Cardiac fibroblast (primary cell): ENCODE results near the gene PORCN.

ENCODE experiments used
- DNase-seq, 2 donors: peaks; one replicate each; pipeline versions ENCODE4 v3.0.0 to v3.0.0-alpha.2; 2010; ENCODE audit warnings: low read depth in 2 of 2
- H3K4me3 ChIP-seq, 2 donors: replicated peaks in 1 of 2; 1 replicate in 1 of 2; 2 replicates in 1 of 2; pipeline ENCODE4 v1.5.1; 2011; ENCODE audit warnings: low read depth in 2 of 2, low read length in 2 of 2, mild to moderate bottlenecking in 2 of 2, moderate library complexity in 1 of 2
- TF ChIP-seq, protein P1 (sequence below): IDR thresholded peaks from one replicate; pipeline ENCODE4 v1.5.1; 2011; ENCODE audit warnings: low read depth, mild to moderate bottlenecking, low read length, inconsistent platforms

The PORCN gene

DNA sequence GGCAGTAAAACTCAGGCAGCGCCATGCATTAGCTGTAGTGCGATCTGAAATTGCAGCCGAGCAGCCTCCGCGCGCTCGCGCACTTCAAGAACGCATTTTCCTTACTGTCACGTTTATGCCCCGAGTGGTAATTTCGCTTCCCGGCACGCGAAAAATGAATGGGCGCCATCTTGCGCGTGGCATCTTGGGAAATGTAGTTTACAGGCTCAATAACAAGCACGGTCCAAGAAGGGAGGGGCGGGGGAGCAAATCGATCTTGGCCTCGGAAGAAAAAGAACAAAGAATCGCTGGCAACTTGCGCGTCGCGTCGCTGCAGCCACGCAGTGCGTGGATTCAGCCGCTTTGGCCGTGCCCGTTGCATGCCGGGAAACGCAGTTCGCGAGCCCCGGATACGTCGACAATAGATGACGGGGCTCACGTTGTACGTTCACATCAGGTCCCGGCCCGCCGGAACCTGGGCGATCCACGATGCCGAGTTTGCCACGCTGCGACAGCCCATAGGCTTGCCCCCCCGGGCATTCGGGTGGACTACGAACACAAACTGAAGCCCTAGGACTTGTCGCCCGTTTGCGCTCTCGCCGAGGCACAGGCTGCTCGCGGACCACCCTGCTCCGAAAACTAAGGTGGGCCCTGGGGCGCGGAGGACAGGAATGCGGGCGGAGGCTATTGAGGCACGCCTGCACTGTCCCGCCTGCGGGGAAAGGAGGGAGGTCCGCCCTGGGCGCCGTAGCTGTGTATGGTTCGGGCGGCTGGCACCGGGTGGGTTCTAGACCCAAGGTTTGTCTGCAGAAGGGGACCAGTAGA lies 32.8 kb upstream of the PORCN start, which contains the start of gene FTSJ1:
Gene FTSJ1 (plus strand): TSS at position 426 of the 804 bp plus-strand sequence. CDS start 1,849 bp downstream, outside the sequence.
- peak; percentile 94 to 95 for DNase-seq
- TF ChIP-seq, protein P1, sequence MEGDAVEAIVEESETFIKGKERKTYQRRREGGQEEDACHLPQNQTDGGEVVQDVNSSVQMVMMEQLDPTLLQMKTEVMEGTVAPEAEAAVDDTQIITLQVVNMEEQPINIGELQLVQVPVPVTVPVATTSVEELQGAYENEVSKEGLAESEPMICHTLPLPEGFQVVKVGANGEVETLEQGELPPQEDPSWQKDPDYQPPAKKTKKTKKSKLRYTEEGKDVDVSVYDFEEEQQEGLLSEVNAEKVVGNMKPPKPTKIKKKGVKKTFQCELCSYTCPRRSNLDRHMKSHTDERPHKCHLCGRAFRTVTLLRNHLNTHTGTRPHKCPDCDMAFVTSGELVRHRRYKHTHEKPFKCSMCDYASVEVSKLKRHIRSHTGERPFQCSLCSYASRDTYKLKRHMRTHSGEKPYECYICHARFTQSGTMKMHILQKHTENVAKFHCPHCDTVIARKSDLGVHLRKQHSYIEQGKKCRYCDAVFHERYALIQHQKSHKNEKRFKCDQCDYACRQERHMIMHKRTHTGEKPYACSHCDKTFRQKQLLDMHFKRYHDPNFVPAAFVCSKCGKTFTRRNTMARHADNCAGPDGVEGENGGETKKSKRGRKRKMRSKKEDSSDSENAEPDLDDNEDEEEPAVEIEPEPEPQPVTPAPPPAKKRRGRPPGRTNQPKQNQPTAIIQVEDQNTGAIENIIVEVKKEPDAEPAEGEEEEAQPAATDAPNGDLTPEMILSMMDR, result no peak
- peak within 1 kb of the TSS; percentile 80 for H3K4me3 ChIP-seq

DNA sequence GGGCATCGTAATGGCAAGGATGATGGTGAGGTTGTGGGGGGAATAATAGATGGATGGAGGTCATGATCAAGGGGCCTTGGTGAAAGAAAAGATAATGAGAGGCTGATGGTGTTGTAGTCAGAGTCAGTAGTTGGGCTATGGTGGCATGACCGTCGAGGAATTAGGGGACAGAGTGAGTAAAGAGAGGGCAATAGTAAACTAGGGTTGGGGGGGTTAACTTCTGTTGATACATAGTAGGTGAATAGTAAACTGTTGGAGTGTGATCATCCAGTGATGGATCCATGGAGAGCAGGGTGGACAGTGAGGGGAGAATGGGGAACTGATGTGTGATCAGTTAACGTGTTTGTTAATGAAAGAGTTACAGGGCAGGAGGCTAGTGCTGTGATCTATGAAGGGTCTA lies 31.9 kb upstream of the PORCN start:
- DNase-seq, result no peak
- TF ChIP-seq, protein P1, result no peak
- peak overlapping the region; percentile 80 for H3K4me3 ChIP-seq

DNA sequence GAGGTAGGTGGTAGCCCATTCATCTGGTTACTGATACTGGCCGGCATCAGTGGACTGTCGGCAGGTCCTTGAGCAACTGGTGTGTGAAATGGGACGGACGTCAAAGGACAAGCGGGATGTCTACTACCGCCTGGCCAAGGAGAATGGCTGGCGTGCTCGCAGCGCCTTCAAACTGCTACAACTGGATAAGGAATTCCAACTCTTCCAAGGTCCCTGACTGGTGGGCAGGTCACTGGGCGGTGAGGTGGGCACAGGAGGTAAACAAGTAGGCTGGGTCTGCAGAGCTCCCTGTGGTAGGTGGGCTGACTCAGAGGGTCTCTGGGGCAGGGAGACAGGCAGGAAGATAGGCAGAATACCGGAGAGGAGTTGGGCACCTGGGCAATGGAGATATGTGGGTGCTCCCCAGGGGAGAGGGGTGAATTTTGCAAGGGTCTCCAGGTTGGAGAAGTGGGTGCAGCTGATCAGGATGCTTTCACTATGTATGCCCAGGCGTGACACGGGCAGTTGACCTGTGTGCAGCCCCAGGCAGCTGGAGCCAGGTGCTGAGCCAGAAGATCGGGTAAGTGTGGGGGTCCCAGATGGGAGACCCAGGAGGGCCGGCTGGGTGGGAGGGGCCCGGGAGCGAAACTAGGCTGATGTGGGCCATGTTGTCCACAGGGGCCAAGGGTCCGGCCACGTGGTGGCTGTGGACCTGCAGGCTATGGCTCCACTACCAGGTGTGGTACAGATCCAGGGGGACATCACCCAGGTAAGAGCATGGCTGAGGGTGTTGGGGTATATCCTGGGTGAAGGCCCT lies 30.6 kb upstream of the PORCN start:
- DNase-seq, result no peak
- TF ChIP-seq, protein P1, result no peak
- H3K4me3 ChIP-seq, result peak overlapping the region in 1 of 2 donors; percentile 80

DNA sequence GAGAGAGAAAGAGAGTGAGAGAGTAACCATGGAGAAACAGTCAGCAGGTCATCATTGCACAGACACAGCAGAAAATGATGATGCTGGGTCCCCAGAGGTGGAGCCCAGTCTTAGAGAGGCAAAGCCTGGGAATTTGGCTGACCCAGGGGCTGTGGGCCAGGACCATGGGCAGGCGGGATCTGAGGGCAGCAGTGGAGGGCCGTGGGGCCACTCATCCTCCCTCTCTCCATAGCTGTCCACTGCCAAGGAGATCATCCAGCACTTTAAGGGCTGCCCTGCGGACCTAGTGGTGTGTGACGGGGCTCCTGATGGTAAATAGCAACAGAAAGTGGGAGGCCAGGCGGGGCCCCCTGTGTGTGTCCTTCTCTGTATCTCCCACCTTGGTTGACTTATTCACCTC lies 30.0 kb upstream of the PORCN start:
- DNase-seq, result no peak
- TF ChIP-seq, protein P1, result no peak
- H3K4me3 ChIP-seq, result no peak overlapping the region

DNA sequence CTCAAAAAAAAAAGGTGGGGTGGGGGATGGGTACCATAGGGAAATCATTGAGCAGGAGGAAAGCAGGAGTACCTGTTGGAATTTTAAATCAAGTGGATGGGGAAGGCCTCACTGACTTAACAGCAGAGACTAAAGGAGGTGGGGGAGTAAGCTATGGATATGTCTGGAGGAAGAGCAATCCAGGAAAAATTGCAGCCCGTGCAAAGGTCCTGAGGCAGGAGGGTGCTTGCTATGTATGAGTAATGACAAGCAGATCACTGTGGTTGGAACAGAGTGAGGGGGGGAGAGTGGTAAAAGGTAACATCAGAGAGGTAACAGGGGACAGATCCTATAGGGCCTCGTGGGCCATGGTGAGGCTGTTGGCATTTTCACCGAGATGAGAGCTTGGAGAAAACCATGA lies 28.6 kb upstream of the PORCN start:
- H3K4me3 ChIP-seq, result no peak overlapping the region
- no peak for DNase-seq
- TF ChIP-seq, protein P1, result no peak

DNA sequence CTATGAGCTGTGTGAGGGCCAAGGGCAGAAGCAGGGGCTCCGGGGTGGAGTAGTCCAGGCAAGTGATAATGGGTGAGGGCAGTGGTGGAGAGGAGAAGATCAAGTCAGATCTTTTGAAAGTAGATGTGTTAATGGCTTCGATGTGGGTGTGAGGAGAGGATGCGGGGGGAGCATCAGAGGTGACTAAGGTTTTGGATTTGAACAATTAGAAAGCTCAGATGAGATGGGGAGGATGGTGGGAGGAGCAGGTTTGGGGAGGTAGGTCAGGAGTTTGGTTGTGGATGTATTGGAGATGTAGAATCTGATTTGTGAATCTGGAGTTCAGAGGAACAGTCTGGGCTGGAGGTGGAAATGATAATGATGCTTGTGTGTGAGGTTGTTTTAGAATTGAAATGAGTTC lies 28.2 kb upstream of the PORCN start:
- no peak for DNase-seq
- no peak overlapping the region for H3K4me3 ChIP-seq

More for the DNA sequence above, 28.2 kb upstream of the PORCN start:
- TF ChIP-seq, protein P1, result no peak
